AG20443 (cell line): ENCODE measurements around the gene ANXA3.
A peak's percentile ranks its signal among the peaks of the same experiment; 100 is the strongest.

Experiments
- DNase-seq: peaks from one replicate; pipeline ENCODE4 v3.0.0; 2012; ENCODE audit warnings: low spot score, mixed read lengths

ANXA3 gene

DNA sequence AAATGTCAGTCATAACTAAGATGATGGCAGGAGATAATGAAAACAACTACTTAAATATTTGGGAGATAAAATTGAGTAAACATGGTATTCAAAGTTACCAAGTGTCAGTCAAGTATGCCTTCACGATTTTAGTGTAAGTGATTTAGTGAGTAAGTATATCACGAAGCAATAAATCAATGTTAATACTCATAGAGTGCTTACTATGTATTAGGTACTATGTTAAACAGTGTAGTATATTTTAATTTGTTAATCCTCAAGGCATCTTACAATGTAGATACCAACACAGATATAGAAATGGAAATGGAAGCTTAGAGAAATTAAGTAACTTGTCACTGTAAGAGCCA is 59.6 kb downstream of the ANXA3 start:
- no peak for DNase-seq

DNA sequence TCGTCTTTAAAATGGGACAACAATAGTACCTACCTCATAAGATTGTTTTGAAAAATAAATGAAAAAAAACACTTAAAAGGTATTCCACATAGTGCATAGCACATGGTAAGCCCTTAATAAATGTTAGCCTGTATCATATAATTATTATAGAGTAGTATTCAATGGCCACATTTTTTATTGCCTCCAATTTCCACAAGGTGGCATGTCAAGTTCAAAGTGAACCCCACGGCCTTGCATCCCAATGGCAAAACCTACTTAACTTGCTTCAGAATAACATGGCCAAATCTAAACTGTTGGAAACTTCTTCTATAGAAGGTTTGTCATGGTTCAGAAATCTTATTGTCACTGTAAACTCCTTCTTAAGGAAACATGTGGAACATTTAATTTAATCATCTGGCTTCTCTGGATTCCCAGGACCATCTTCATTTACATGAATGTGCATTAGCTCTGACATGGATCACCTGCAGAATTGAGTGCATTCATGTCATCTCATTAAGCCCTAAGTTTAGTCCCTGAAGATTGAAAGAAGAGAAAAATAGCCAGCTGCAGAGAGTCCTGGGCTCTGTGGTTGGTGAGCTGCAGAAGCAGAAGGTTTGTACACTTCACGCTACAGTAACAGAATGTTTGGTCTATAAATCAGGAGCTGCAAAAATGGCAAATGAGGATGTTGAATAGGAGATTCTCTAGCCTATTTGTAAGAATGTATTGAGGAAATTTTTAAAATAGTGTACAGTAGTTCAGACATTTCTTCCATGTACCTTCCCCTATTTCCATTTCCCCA is 61.0 kb downstream of the ANXA3 start:
- peak; percentile 61 for DNase-seq

DNA sequence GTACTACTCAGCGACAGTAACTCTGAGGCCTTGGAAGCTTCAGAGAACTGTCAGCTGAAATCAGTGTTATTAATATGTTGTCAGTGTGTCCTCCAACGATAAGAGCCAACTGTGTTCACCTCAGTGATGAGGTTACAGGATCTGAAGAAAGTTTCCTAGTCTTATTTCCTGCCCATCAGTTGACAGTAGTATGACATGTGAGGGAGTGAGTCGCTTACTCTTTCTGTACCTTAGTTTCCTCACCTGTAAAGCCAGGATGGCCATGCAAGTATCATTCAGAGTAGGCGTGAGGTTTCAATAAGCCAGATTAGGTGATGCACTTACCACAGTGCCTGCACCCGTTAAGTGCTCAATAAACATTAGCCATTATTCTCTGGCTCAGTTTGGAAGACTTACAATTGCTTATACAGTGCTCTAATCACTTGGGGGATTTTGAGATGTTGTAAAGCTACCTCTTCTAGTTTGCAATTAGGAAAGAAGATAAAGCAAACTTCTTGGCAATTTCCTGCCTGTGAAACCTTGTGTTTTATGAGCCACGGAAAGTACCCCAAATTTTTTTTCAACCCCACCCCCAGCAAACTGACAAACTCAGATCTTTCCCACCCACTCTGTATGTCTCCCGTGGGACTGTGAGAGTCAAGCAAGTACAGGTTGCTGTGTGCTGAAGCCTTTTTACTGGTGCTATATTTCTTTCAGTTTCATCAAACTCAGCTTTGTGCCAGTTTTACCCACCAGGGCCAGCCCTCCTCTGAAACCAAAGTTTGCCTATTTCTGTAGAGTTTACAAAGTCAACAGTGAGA is 62.2 kb downstream of the ANXA3 start:
- no peak for DNase-seq

DNA sequence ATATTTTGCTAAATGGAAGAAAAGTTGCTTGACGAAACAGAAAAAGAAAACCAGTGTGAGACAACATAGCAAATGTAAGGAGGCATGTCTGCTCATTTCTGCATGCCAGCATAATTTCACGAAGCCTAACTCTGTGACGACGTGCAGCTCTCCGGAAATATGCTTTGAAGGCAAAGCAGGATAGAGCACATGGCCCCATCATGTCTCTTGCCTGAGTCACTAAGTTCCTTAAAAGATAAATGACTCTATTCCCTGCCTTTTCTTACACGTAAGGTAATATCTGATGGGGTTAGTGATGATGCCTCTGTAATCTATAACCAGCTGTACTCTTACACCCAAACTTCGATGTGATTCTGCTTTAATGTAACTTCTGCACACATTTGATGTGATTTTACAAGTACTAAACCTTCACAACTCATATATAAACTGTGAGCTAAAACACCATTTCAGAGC is 64.5 kb downstream of the ANXA3 start:
- peak; percentile 71 for DNase-seq

DNA sequence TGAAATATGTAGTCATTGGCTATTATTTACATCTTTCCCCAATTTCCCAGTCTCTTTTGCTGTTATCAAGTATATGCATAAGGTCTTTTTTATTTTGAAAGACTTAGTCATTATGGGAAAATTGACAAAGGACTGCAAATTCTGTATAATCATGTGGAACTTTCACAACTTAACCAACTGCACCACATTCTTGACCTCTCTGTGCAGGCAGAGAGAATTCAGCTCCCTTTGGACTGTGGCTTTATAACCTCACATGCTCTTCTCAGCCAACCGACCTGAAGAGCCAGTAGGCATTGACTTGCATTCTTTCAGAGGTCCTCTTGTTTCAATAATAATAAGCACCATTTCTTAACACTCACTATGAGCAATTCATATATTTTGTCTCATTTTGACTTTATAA is 66.9 kb downstream of the ANXA3 start:
- no peak for DNase-seq

DNA sequence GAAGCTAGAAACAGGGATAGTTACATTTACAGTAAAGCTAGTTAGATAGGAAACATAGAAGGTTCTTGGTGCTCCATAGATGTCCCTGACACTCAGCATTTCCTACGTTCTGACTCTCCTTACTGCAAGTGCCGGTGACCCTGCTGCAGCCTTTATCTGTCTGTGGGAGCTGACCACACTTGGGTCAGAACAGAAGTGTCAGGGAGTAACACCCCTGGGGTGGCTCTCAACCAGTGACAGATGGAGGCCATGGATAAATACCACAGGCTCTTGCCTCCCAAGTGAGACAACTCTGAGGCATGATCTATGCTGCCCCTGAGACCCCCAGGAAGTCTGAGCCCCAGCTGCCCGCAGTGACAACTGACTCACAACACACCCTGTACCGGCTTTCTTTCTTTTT is 69.8 kb downstream of the ANXA3 start:
- no peak for DNase-seq

DNA sequence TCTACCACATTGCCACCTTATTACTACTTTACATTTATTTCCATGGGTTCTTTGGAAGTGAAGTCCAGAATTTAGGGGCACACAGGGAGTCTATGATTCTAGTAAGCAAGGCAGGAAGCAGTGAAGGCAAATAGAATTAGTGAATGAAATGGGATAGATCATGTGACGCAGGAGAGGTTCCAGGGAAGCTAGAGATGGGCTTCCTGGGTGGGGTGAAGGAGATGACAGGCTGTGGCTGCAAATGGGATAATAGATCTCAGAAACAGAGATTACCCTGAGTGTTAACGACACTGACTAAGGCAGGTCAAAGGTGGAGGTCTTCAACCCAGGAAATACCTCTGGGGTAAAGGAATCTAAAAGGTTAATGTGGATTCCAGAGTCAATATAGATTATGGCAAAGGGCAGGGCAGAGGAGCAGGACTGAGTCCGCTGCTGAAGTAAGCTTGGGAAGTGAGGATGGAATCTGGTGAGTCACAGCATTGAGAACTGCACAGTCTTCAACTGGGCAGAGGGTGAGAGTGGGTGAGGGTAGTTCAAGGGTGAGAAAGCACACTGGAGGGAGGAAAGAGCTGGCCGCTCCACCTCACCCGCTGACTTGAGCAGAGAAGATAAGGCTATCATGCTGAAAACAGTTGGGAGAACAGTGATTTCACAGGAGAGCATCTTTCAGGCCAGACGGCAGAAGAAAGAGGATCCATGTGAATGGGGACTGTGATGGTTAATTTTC is 70.8 kb downstream of the ANXA3 start:
- DNase-seq: peak; percentile 53

DNA sequence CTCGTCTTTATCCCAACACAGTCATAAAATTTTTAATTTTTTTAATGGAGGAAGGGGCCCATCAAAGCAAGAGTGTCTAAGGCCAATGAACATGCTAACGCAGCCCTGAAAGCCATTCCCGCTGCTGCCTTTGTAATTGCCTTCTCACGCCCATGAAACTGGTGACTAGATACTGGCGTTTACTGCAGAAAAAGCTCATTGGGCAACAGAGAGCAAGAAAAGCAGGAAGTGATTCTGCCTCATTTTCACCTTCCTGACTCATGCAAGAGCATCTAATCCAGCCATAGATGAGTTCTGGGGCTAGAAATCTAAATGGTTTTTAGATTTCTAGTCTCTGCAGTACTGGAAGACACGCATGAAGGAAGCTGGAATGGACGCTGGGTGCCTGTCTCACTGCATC is 72.5 kb downstream of the ANXA3 start:
- DNase-seq: no peak

DNA sequence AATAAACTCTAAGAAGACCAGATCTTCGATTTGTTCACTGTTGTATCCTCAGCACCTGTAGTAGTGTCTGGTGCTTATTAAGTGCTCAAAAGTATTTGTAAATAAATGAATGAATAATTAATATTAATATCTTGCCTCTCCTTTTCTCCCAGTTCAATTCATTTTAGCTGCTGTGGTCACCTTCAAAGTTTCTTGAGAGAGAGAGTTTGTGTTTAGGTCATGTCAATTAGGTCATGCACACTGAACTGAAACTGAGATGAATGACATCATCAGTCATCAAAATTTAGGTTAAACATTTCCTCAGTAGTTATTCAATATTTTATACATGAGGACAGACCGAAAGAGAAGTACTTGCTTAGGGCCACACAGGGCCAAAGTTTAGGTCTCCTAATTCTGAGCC is 73.5 kb downstream of the ANXA3 start:
- no peak for DNase-seq

DNA sequence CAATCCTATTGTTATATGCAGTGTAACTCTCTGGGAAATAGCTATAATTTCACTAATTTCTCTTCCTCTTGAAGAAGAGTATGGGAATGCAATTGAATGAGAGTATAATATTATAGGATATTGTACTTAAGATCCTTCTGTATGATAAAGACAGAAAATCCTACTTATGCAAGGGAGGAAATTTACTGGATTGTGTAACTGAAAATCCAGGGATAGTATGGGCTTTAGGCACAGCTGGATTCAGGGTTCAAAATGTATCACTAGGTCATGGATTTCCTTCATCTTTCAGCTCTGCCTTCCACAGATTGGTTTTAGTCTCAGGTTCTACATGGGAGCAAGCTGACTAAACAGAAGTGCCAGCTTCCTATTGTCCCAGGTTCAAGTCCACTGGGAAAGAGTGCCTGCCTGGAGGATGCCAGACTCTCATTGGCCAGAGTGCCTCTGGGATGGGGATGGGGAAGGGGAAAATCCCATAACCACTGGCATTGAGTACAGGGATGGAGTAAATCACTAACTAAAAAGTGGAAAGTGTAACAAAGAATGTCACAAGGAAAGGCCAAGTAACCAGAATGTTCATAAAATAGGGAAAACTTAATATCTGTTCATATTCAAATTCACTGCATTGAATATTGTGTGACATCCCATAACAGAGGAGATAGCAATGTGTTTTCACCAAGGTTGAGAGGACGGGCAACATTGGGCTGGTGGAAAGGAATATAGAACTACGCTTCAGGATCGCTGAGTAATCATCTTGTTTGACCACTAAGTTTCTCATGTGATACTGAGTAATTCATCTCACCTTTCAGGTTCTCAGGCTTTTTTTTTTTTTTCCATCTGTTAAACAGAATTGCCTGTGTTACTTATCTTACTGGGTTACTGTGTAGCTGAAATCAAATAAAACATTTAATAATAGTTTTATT is 75.7 kb downstream of the ANXA3 start:
- DNase-seq: no peak

DNA sequence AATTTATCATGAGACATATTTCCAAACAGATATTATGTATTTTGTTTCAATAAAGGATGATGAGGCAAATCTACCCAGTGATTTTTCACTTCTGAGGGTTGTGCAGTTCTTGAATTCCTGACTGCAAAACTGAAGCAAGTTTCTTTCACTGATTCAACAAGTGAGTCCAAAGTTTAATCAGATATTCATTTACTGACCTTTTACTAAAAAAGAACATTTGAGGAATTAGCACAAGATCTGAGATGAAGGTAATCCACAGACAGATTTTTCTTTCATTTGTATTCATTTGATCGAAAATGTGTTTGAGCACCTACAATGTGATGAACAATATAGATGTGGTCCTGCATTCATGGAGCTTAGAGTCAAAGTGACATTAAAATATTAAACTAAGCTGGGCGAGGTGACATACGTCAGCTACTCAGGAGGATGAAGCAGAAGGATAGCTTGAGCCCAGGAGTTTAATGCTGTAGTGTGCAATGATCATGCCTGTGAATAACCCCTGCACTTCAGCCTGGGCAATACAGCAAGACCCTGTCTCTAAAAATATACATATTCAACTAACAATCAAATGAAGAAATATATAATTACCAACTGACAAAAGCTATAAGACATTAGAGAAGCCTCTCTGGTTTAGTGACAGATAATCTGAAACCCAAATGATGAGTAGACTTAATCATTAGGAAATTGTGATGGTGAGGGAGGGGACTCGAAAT is 76.6 kb downstream of the ANXA3 start:
- no peak for DNase-seq

DNA sequence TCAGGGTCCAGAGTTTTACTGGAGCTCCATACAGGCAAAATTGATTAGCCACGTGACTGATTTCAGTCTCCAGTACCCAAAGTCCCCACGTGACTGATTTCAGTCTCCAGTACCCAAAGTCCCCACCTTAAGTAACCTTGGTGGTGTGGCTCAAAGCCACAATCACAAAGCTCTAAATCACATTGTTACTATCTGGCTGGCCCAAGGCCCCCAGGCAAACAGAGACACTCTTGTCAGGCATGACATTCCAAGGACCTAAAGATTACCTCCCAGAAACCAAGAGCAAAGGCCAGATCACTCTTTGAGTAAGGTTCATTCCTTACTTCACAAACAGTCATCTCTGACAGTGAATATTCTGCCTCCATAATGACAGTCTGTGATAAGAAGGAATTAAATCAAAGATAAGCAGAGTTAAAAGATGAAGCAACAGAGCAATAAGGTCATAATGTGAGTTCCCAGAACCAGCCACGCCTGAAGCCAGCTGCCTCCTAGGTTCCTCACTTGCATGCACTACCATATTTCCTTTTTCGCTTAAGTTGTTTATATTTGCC is 78.5 kb downstream of the ANXA3 start:
- DNase-seq: no peak

DNA sequence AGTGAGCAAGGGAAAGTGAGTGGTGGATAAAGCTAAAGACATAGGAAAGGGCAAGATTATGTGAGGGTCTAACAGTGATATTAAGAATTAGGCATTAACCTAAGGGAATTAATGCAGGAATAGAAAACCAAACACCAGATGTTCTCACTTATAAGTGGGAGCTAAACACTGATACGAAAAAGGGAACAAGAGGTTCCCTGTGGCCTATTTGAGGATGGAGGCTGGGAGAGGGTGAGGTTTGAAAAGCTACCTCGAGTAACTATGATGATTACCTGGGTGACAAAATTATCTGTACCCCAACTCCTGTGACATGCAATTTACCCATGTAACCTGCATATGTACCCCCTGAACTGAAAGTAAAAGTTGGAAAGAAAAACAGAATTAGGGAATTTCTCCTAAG is 79.0 kb downstream of the ANXA3 start:
- no peak for DNase-seq

DNA sequence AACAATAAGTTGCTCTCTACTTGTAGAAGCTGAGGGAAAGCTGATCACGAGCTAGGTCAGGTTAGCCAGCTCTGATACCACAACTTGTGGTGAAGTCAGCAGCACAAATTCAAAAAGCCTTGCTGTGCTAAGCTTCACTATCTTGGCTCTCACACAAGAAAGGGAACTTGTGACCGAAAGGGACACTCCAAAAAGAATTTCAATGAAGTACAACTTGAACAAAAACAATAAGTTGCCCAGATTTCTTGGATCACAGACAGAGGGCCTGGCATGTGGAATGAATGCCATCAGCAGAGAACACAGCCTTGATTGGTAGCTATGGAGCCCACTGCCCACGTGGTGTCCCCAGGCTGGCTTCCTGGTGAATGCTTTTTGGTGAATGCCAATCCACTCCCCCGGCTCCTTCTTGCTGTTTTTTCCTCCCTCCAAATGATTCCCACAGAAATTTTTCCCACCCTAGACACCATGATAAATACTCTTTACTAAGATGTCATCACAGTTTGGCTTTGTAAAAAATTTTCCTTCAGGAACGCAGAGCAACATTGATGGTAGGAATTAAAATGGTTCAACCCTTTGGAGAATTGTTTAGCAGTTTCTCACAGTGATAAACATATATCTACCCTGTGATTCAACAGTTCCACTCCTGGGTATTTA is 82.6 kb downstream of the ANXA3 start:
- peak; percentile 61 for DNase-seq

DNA sequence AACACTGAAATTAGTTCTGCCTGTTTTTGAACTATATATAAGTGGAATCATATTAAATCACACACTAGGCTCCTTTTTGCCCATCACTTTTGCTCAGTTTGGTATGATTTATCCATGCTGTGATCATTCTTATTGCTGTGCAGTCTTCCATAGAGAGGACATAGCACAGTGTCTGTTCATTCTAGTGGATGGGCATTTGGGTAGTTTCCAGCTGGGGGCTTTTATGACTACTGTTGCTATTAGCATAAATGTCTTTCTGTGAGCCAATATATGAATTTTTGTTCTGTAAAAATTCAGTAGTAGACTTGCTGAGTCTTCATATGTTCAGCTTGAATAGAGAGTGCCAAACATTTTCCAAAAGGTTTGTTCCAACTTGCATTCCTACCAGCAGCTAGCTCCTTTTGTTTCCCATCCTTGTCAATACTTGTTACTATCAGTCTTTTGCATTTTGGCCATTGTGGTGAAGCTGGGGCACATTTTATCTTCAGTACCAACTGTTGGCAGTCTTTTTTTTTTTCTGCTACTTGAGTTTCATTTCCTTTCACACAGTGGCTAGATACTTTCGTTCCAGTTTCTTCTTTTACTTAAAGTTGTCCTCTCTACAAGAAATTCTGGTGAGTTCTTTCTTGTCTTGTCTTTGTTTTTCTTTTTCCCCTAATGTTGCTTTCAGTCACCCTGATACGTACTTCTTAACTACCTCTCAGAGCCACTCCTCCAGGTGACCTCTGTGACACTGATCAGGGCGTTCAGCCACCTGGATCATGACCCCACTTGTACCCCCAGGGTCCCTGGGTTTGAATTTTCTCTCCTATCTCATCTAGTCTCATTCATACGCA is 87.0 kb downstream of the ANXA3 start:
- no peak for DNase-seq

DNA sequence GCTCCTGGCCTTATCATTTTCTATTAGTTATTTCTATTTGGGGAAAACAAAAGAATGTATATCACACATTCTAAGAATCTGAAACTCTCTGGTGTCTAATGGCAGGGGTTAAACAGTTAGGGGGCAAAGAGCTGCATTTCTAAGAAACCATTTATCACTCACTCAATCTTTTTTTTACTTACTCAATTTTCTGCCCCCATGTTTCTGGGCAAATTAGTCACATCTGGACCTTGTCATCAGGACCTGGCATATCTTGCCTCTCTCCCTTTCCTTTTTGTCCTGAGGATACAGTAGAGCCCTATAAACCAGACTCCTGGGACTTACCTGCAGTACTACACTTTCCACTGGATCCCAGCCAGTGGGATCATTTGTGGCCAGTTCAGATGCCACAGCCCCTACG is 89.1 kb downstream of the ANXA3 start:
- DNase-seq: no peak

DNA sequence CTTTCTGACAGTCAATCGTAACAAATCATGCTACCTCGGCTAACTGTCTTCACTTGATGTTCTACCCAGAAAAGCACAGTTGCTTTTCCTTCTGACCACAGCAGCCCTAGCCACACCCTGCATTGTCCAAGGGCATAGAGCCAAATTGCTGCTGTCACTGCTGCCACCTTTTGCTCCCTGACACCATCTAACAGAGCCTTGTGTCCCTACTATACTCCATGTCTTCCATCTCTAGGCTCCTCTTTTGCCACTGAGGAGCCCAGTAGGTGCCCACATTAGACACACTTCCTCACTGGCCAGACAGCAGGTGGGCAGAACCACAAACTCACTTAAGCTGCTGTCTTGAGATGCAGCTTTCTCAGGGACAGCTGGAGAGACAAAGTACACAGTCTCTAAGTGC is 91.4 kb downstream of the ANXA3 start:
- no peak for DNase-seq

DNA sequence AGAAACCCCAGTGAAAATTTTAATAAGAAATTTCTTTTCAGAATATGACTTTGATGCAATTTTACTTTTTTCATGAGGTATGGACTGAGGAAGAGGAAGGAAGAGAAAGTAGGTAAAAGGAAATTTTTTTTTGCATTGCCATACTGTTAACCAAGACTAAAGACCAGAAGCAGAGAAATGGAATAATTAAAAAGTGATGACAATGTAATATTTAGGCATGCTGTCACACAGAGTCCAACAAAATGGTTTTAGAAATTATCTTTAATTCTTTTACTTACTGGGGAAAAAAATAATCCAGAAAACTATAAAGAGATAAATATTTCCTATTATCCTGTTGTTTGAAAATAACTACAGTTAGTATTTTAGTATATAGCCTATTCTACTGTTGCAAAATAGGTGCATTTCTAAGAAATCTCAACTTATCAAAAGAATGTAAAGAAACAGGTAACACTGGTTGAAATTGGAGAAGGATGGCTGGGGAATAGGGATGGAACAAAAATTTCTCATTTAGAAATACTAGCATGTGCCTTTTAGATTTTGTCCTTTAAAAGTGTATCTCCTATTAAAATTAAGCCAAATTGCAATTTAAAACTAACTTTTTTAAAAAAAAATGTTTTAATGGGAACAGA is 92.6 kb downstream of the ANXA3 start:
- DNase-seq: no peak

DNA sequence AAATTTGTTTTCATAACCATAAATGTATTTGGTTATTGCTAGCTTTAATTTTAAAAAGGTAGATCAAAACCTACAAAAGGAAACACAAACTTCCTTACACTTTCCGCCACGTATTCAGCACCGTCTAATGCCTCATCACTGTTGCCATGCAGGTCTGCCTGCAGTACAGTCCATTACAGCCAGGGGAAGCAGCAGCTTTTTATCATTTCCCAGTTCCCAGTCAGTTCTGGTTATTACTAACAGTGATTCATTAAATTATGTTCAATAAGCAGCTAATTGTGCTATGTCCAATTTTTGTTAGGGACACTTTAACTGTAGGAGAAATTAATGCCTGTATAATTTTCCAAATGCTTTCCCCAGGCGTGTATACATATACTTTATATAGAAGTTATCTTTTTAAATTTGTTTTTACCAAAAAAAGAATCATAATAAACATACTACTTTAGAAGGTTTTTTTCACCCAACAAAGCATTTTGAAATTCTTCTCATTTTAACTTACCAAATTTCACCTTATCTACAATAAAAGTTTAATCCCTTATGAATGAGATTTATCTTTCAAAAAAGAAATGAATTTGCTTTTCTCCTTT is 93.3 kb downstream of the ANXA3 start:
- DNase-seq: peak; percentile 77
